Measurements from ENCODE around the gene SH3RF3.
"Not testable (repeated sequence)": the region's sequence is repeated elsewhere in the genome, so short reads cannot be mapped to it uniquely, and the experiment has no call there.

SH3RF3 gene

DNA sequence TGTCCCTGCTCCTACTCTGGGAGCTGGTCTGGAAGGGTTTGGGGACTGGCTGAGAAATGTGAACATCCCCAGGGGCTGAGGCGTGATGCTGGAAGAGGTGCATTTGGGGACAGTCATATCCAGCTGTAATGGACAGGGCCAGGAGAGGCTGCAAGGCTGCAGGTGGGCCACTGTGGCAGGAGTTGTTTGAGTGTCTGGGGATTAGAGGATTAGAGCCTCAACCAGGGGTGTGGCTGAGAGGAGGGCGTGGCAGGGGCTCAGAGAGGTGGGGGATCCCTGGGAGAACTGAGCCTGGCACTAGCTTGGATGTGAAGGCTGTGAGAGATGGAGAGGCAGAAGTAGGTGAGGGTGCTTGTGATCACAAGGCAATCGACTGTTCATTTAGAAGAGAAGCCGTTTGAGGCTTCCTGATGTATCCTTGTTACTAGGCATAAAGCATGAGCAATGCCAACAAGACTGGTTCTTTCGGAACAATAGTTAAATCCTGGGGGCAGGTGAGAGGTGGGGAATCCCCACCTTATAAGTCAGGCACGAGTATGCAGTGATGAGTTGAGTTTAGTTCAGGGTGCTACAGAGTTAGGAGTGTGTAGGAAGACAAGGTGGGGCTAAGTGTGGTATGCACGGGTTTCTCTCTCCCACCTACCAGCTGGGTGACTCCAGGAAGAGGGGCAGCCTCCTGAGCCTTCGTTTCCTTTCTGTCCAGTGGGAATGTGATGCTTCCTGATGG is 31.9 kb downstream of the SH3RF3 start:
- DNase-seq = no peak

DNA sequence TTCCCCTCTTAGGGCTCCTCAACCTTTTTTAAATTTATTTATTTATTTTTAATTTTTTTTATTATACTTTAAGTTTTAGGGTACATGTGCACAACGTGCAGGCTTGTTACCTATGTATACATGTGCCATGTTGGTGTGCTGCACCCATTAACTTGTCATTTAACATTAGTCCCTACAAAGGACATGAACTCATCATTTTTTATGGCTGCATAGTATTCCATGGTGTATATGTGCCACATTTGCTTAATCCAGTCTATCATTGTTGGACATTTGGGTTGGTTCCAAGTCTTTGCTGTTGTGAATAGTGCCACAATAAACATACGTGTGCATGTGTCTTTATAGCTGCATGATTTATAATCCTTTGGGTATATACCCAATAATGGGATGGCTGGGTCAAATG is 33.4 kb downstream of the SH3RF3 start:
- DNase-seq = not testable (repeated sequence)

GRCh38 chr2:109162999-109163398 is 34.0 kb downstream of the SH3RF3 start:
- peak; percentile 11 for DNase-seq

GRCh38 chr2:109164311-109164710 is 35.3 kb downstream of the SH3RF3 start:
- no peak for DNase-seq

DNA sequence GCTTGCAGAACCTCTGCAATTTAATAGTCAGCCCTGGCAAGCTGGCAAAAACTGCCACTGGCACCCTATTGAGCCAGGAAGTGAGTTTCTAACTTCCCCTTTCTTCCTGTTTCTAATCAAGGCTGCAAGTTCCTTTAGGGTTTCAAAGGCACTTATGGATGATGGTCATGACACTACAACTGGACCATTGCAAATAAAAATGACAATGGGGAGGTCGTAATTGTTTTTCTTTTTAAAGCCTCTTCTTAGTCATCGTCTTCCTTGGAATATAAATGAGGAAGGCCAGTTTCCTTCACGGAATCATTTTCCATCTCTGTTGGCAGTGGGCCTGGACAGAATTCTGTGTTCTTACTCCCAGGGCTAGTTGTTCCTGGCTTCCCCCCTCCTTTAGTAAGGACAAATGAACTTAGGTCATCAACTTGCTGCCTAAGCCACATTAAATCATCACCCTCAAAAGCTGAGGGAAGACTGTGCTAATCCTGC is 35.8 kb downstream of the SH3RF3 start:
- no peak for DNase-seq

DNA sequence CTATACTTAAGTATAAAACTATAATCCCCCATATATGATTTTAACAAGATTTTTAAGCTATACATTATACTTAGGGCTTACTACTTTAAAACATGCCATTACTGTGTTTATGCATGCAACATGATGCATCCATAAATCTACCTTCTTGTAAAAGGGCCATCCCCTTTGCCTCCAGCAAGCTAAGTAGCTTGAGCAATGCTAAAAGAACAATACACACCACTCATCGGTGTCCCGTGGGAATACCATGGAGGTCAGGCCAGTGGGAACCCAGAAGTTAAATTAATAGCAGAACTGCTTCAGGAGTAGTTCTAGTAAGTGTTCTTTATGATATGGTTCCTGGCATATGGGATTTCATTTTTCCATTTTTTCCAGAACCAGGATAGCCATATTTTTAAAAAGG is 37.8 kb downstream of the SH3RF3 start:
- peak; percentile 1 for DNase-seq

- no peak for DNase-seq
Measured at GRCh38 chr2:109168086-109168485, 39.1 kb downstream of the SH3RF3 start.

- DNase-seq = no peak
Measured at GRCh38 chr2:109168716-109169115, 39.7 kb downstream of the SH3RF3 start.

DNA sequence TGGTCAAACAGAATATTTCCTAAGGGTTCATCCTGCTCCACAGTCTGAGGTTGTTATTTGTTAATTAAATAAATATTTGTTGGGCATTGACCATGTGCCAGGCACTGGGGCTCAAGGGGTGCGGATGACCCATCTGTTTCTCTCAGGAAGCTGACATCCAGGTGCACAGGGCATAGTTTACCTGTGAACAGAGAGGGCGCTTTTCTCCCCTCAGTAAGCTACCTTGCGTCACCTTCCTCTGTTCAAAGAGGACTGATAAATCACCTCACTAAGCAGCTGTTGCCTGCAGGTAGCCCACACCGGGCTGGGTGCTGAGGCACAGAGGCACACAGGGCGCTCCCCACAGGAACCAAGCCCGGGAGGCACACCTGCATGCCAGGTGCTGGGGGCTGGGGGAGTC is 41.6 kb downstream of the SH3RF3 start:
- DNase-seq = no peak

DNA sequence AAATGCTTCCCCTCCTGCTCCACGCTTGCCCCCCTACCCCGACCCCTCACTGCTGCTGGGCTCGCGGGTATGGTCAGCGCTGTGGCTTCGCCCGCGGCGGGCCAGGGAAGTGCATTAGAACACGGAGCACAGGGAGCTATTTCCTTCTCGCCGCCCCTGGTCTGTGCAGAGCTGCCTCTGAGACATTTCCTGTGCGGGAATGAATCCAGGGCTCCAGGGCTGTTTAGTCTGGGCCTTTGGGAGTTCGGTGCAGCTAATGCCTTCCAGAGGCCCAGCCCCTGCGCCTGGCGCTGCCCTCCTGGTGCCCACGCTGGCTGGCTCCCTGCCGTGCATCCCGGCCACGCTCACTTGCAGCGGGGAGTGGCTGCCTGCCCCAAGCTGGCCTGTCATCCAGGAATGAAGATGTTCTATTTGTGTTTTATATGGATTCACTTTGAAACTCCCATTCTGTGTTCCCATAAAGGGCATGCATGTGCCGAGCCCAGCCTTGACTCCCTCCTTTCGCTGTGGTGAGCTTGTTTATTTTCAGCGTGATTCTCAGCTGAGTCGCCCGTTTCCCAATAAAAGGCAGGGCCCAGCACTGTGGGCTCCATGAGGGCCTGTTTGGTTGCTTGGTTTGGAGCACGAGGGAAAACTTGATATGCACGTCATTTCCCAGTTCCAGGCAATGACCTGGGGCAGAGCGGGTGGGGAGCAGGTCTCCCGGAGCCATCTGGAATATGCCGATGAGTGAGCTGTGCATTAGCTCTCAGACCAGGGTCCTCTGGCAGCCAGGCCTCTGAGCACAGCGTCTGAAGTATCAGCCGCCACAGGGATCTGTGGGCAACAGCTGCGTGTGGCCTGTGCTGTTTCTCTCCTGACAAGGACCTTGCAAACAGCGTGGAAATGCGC is 42.7 kb downstream of the SH3RF3 start:
- no peak for DNase-seq

GRCh38 chr2:109172556-109173105 is 43.6 kb downstream of the SH3RF3 start:
- DNase-seq = no peak

GRCh38 chr2:109173311-109174171 is 44.5 kb downstream of the SH3RF3 start:
- DNase-seq = no peak

GRCh38 chr2:109174214-109174613 is 45.2 kb downstream of the SH3RF3 start:
- no peak for DNase-seq

DNA sequence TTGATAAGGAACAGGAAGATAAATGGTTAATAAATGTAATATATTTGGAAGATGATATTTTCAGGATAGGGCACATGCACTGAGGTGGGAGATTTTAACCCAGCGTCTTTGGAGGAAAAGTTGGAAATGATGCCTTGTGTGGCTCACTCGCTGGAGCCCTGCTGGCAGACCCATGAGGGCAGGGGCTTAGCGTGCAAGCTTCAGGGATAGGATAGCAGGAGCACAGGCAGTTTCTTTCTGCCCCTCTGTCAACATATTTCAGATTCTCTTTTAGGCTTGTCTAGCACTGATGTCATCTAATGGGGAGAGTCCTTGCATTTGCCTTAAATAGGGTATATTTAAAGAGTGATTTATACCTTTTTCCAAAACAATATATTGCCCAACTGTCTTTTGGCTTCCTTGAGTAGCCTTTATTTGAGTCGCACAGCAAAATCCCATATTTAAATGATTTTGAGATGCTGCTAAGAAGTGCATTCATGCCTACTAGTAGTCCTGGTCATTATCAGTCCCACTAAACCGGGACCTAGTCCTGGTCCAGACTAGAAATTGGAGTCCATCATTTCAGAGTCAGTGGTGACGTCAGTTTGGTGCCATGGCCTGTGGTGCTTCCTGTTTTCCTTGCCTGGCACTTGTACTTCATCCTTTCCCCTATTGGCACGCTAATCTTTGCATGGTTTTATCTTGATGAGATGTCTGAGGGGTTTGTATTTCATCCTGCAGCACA is 45.8 kb downstream of the SH3RF3 start:
- no peak for DNase-seq

- no peak for DNase-seq
Measured at GRCh38 chr2:109175350-109175678, 46.3 kb downstream of the SH3RF3 start.

- no peak for DNase-seq
Measured at GRCh38 chr2:109176928-109177327, 47.9 kb downstream of the SH3RF3 start.

- no peak for DNase-seq
Measured at GRCh38 chr2:109177635-109178034, 48.6 kb downstream of the SH3RF3 start.

DNA sequence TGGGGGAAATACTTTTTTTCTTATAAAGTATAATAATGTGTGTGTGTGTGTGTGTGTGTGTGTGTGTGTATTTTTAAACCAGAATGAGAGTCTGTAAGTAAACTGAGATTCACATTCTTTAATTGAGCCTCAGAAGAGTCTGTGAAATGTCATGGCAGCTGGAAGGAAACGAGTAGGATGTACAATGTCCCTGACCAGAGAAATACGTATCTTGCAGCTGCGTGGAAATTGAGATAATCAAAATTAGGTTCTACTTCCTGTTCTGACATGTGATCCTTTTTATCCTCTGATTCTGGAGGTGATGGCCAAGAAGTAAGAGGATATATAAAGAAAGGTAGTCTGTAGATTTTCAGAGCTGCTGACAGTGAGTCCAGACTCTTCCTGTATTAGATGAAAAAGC is 50.0 kb downstream of the SH3RF3 start:
- DNase-seq = no peak

- DNase-seq = no peak
Measured at GRCh38 chr2:109180786-109181185, 51.8 kb downstream of the SH3RF3 start.

- no peak for DNase-seq
Measured at GRCh38 chr2:109182426-109182825, 53.4 kb downstream of the SH3RF3 start.

GRCh38 chr2:109183871-109184270 is 54.9 kb downstream of the SH3RF3 start:
- no peak for DNase-seq

- no peak for DNase-seq
Measured at GRCh38 chr2:109184368-109184767, 55.4 kb downstream of the SH3RF3 start.
